Measurements from ENCODE around the gene PPFIA3. TPM values are rescaled to one million over a fixed set of nuclear protein-coding genes. Genes with fewer than 3 reads are reported as not detected.

Gene PPFIA3
- total and polyA plus RNA-seq, 2 experiments from 2014 or later = 25.4 to 29.7 TPM

- TF ChIP-seq ZNF462 (CRISPR knock-in tag; IDR thresholded peaks at IDR 0.05) = no peak
Measured at GRCh38 chr19:49160450-49161189, 41.3 kb downstream of the PPFIA3 start (continued).

- Mint-ChIP-seq H3K4me3 (no peak overlapping the region), H3K4me1 (peaks cover 17% of the 10 kb centered on the region), H3K27me3 (ENCODE audit: insufficient read depth, low read depth, poor library complexity) (peaks cover 15% of the 10 kb centered on the region), H3K9me3 (peaks cover 3% of the 10 kb centered on the region; the same call in 1 of the 3 replicates), H3K36me3 (ENCODE audit: low read depth) (peaks cover 3% of the 10 kb centered on the region; the same call in 1 of the 3 replicates), H3K27ac (no peak overlapping the region)
- no peak for TF ChIP-seq ZNF462 (CRISPR knock-in tag; IDR thresholded peaks at IDR 0.05)
- TF ChIP-seq EZH2 (IDR thresholded peaks at IDR 0.05; ENCODE audit: low read depth, unreplicated experiment) = no peak
- TF ChIP-seq JUNB (IDR thresholded peaks at IDR 0.05; ENCODE audit: unreplicated experiment) = no peak
- TF ChIP-seq ZNF331 (CRISPR knock-in tag; IDR thresholded peaks at IDR 0.05; ENCODE audit: low read depth) = no peak
- no peak for TF ChIP-seq ZNF114 (CRISPR knock-in tag; IDR thresholded peaks at IDR 0.05)
- H4K20me1 ChIP-seq (replicated peaks; ENCODE audit: insufficient read depth) = no peaks in the 10 kb centered on the region
- peaks cover 7% of the 10 kb centered on the region; the same call in 1 of the 2 replicates for H3K4me1 ChIP-seq (ENCODE audit: insufficient read depth)
- no peaks in the 10 kb centered on the region for H3K9me2 ChIP-seq (ENCODE audit: insufficient read depth)
- no peak overlapping the region for H3K27ac ChIP-seq (ENCODE audit: low read depth)
- H3K4me2 ChIP-seq = no peak overlapping the region
- H2AFZ ChIP-seq = no peak overlapping the region
- H3K27me3 ChIP-seq (ENCODE audit: insufficient read depth) = peaks cover 18% of the 10 kb centered on the region
- no peak overlapping the region for H3K4me3 ChIP-seq
- no peak for ATAC-seq
- no peaks in the 10 kb centered on the region for H3K36me3 ChIP-seq (ENCODE audit: insufficient read depth)
- DNase-seq (ENCODE audit: low spot score) = no peak
- H3K79me2 ChIP-seq (replicated peaks; ENCODE audit: insufficient read depth) = no peaks in the 10 kb centered on the region
- H3F3A ChIP-seq (replicated peaks; ENCODE audit: low read depth) = 0 out of 2 replicates have a peak, but pooled peaks cover 2% of the 10 kb centered on the region
Measured at GRCh38 chr19:49161987-49162386, 42.6 kb downstream of the PPFIA3 start.
